Tibial nerve (tissue), 3 donors: ENCODE data around the gene DYNC1LI1.

Experiments used
- POLR2A ChIP-seq, 2 donors: fragments of 450-650 bp; IDR thresholded peaks; one replicate each; pipeline ENCODE4 v1.6.1; 2017; ENCODE audit warnings: antibody characterized with exemption in 2 of 2, mild to moderate bottlenecking in 2 of 2, moderate library complexity in 2 of 2
- TF ChIP-seq, protein P1 (sequence below), 5 experiments: fragments of 200-600 bp in 3 of 5; fragments of 450-650 bp in 2 of 5; sonication (generic) in 3 of 5; IDR thresholded peaks; one replicate each; pipeline ENCODE4 v1.5.1; 2016 to 2019; ENCODE audit warnings: antibody characterized with exemption in 5 of 5, mild to moderate bottlenecking in 3 of 5, moderate library complexity in 2 of 5

DNA sequence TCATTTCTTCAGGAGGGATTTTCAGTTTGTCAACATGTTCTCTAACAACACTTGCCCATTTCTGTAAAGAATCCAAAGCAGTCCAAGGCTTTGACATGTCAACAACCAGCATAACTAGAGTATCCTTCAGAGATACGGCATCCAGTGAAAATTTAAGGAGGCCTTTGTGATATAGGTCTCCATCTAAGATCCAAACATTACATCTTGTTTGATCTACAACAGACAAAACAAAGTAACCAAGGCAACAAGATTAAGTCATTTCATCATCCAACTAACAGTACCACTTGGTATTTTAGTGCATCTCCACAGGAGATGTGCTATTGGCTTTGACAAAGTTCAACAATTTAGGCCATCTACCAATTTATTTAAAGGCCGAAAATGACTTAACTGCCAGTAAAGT, 25.8 kb downstream of the DYNC1LI1 start:
- TF ChIP-seq, protein P1, sequence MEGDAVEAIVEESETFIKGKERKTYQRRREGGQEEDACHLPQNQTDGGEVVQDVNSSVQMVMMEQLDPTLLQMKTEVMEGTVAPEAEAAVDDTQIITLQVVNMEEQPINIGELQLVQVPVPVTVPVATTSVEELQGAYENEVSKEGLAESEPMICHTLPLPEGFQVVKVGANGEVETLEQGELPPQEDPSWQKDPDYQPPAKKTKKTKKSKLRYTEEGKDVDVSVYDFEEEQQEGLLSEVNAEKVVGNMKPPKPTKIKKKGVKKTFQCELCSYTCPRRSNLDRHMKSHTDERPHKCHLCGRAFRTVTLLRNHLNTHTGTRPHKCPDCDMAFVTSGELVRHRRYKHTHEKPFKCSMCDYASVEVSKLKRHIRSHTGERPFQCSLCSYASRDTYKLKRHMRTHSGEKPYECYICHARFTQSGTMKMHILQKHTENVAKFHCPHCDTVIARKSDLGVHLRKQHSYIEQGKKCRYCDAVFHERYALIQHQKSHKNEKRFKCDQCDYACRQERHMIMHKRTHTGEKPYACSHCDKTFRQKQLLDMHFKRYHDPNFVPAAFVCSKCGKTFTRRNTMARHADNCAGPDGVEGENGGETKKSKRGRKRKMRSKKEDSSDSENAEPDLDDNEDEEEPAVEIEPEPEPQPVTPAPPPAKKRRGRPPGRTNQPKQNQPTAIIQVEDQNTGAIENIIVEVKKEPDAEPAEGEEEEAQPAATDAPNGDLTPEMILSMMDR (IDR thresholded peaks at IDR 0.05), result no peak
- TF ChIP-seq POLR2A (IDR thresholded peaks at IDR 0.05), result no peak
